KBM-7 (cell line): ENCODE measurements around the gene OTOP1.
"Not testable (repeated sequence)": the region's sequence is repeated elsewhere in the genome, so short reads cannot be mapped to it uniquely, and the experiment has no call there.

Experiments used
- DNase-seq: peaks from one replicate; pipeline ENCODE4 v3.0.0-alpha.2; 2015
- in situ Hi-C: fragments of 300-500 bp; cut with MboI; formaldehyde crosslinking; loops from 2 replicates; pipeline ENCODE4 v1.14.3; 2020; ENCODE audit warnings: low sequenced_read_pairs, low pct_unique_long_range_greater_than_20kb, mixed read lengths

The OTOP1 gene

DNA sequence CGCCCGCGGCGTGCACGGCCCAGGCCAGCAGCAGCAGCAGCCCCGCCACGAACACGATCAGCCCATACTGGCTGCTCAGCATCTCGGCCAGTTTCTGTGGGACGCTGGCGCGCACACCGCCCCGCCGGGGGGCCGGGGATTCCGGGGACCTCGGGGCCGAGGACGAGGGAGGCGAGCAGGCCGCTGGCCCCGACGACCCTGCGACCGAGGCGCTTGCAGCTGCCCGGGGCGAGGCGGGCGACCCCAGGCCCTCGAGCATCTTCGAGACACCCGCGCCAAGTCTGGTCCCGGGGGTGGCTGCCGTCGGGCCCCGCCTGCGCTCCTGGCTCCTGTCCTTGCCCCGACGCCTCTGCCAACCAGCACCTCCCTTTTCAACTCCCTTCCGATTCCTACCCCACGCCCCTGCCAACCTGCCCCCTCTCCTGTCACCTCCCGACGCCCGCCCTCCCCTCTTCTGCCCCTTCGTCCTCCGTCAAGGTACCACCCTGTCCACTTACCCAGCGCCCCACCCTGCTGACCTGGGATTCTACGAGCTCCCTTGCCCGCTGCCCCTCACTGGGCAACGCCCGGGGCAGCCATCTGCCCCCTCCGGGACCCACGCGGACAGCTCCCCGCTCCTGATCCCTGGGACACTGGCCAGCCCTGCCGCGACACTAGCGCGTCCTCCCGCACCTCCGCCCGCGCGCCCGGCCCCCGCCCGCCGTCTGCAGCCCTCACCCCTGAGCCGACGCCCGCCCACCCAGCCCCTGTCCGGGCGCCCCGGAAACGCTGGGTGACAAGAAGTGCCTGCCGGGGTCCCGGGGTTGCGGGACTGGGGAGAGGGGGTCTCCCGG lies at the start of gene OTOP1:
TSS of gene OTOP1 (minus strand) at position 324 of the 833 bp plus-strand sequence. CDS start at position 259, 65 bp downstream.
- no peak for DNase-seq
- in situ Hi-C loops = no loop called here

- no peak for DNase-seq
- in situ Hi-C loops = no loop called here
Measured at GRCh38 chr4:4274226-4274625, 47.5 kb upstream of the OTOP1 start.

- no peak for DNase-seq
Measured at GRCh38 chr4:4271912-4272311, 45.2 kb upstream of the OTOP1 start.

DNA sequence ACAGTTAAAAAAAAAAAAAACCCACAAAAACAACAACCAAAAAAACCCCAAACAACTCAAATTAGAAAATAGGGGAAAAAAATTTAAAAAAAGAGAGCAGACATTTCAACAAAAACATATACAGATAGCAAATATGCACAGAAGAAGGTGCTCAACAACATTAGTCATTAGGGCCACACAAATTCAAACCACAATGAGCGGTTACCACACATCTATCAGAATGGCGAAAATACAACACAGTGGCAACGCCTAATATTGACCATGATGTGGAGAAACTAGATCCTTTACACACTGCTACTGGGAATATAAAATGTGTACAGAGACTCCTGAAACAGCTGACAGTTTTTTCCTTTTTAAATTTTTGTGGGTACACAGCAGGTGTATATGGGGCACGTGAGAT lies 43.8 kb upstream of the OTOP1 start:
- in situ Hi-C loops = no loop called here
- no peak for DNase-seq

More at GRCh38 chr4:4271912-4272311, 45.2 kb upstream of the OTOP1 start:
- in situ Hi-C loops = no loop called here

GRCh38 chr4:4269856-4270255 lies 43.1 kb upstream of the OTOP1 start:
- no peak for DNase-seq
- in situ Hi-C loops = no loop called here

GRCh38 chr4:4269331-4269731 lies 42.6 kb upstream of the OTOP1 start:
- DNase-seq = no peak
- in situ Hi-C loops = no loop called here

- in situ Hi-C loops = no loop called here
- DNase-seq = no peak
Measured at GRCh38 chr4:4268776-4269175, 42.0 kb upstream of the OTOP1 start.

GRCh38 chr4:4267981-4268380 lies 41.3 kb upstream of the OTOP1 start:
- DNase-seq = no peak
- in situ Hi-C loops = no loop called here

GRCh38 chr4:4260185-4260751 lies 33.5 kb upstream of the OTOP1 start:
- in situ Hi-C loops = no loop called here

GRCh38 chr4:4259484-4260100 lies 32.9 kb upstream of the OTOP1 start:
- peak; percentile 14 for DNase-seq
- in situ Hi-C loops = no loop called here

More at GRCh38 chr4:4260185-4260751, 33.5 kb upstream of the OTOP1 start:
- DNase-seq = peak; percentile 60

DNA sequence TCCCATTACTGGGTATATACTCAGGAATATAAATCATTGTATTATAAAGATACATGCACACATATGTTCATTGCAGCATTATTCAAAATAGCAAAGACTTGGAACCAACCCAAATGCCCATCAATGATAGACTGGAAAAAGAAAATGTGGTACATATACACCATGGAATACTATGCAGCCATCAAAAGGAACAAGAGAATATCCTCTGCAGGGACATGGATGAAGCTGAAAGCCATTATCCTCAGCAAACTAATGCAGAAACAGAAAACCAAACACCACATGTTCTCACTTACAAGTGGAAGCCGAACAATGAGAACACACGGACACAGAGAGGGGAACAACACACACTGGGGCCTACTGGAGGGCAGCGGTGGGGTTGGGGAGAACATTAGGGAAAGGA lies 31.0 kb upstream of the OTOP1 start:
- in situ Hi-C loops, DNase-seq: not testable (repeated sequence)

- in situ Hi-C loops = no loop called here
- DNase-seq = no peak
Measured at GRCh38 chr4:4256799-4257198, 30.1 kb upstream of the OTOP1 start.

DNA sequence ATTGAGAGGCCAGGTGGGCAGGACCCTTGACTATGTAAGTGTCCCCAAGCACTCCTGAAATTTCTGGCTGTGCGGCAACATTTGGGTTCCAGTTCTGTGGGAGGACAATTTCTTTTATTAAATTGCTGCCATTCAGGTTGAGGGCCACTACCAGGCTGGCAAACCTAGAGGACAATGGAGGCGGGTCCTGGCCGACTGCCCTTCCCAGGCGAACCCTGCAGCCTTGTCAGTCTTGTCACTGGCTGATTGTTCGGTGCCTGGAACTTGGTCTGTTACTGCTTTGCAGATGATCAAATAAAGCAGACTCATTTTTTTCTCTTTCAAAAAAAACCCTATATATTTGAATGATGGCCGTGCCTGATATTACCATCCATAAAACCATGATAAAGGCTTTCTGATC lies 27.9 kb upstream of the OTOP1 start:
- in situ Hi-C loops = no loop called here
- DNase-seq = no peak

DNA sequence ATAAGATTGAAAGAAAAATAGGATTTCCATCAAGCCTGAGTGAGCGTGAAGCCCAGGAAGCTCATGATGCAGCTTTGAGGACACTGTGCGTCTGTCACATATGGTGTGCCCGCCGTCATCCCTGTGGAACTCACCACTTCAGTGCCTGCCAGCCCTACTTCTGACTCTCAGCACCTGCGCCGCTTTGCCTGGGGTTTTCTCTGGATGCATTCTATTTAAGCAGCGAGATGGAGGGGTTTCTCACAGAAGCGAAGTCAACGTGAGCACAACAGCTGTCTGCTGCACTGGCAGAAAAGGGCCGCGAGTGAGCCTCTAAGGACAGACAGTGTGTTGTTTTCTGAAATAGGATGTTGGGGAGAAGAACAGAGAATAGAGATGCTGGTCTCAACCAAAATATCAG lies 27.5 kb upstream of the OTOP1 start:
- in situ Hi-C loops = no loop called here
- DNase-seq = no peak

DNA sequence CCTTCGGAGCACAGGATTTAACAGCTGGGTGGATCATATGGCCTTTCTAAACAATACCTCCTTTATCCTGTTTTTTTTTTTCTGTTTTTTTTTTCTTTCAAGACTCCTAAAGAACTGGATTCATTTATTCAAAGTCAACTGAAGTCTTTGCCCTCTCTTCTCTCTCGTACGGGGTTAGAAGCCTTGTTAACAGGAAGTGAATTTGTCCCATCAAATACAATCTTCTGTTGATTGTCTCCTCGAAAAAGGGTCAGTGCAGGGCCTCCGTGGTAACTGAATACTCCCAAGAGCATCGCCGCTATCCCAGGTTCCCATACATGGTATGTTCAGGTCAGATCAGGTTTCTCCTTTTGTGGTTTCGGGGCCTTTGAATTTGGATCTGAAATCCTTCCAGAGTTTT lies 23.1 kb upstream of the OTOP1 start:
- no peak for DNase-seq
- in situ Hi-C loops = no loop called here

GRCh38 chr4:4249342-4249741 lies 22.6 kb upstream of the OTOP1 start:
- not testable (repeated sequence) for DNase-seq

GRCh38 chr4:4248885-4249203 lies 22.1 kb upstream of the OTOP1 start:
- no peak for DNase-seq
- in situ Hi-C loops = no loop called here

More at GRCh38 chr4:4249342-4249741, 22.6 kb upstream of the OTOP1 start:
- in situ Hi-C loops = not testable (repeated sequence)

GRCh38 chr4:4248029-4248884 lies 21.5 kb upstream of the OTOP1 start, which contains the start of gene TMEM128:
TSS of gene TMEM128 (minus strand) at chr4:4248223. CDS start at chr4:4248202, 21 bp downstream.
- in situ Hi-C loops = no loop called here

DNA sequence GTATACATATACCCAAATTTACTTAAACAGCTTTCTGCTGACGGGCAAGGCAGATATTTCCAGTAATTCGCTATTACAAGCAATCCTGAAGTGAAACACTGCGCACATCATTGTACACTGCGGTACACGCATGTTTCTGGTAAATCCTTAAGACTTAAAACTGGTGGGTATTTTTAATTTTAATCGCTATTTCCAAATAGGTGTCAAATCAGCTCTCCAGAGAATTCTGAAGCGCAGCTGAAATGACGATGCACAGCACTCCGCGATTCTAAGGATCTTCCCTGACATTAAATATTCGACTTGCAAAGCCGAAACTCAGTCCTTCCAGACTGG lies 20.9 kb upstream of the OTOP1 start:
- DNase-seq = no peak
- in situ Hi-C loops = no loop called here

More at GRCh38 chr4:4248029-4248884, 21.5 kb upstream of the OTOP1 start, which contains the start of gene TMEM128:
- DNase-seq = peak; percentile 93
